ENCODE measurements around the gene E2F4.

- TF ChIP-seq CTCF (conservative IDR thresholded peaks at IDR 0.05) (no peak), ZFX (IDR thresholded peaks at IDR 0.05) (no peak)
Observed at GRCh38 chr16:67195676-67196075, 3.7 kb downstream of the E2F4 start.
